ENCODE results near the gene CHST9. TPM values are rescaled to one million over a fixed set of nuclear protein-coding genes. Genes with fewer than 3 reads are reported as not detected.
"Not testable (repeated sequence)": the region's sequence is repeated elsewhere in the genome, so short reads cannot be mapped to it uniquely, and the experiment has no call there.

CHST9 gene
- total and polyA plus RNA-seq, 8 donors: 3.9 to 17.2 (median 7.8) TPM

GRCh38 chr18:27171993-27172392 lies 13.1 kb downstream of the CHST9 start:
- Histone ChIP-seq H3K27me3 (peaks cover 0 to 3% (median 0%) of the 10 kb centered on the region in 4 donors), H3K4me1 (no peaks in the 10 kb centered on the region), H3K27ac (no peak overlapping the region), H3K9me3 (no peaks in the 10 kb centered on the region), H3K4me3 (no peak overlapping the region), H3K36me3 (no peaks in the 10 kb centered on the region)
- ATAC-seq (no peak), DNase-seq (no peak), FAIRE-seq (no peak)
- intact Hi-C loops (cut with DNase I): no loop called here
- WGBS, 2 donors: 7 to 8% methylated on average over 1 of the region's 1 CpG
- TF ChIP-seq, protein P1, sequence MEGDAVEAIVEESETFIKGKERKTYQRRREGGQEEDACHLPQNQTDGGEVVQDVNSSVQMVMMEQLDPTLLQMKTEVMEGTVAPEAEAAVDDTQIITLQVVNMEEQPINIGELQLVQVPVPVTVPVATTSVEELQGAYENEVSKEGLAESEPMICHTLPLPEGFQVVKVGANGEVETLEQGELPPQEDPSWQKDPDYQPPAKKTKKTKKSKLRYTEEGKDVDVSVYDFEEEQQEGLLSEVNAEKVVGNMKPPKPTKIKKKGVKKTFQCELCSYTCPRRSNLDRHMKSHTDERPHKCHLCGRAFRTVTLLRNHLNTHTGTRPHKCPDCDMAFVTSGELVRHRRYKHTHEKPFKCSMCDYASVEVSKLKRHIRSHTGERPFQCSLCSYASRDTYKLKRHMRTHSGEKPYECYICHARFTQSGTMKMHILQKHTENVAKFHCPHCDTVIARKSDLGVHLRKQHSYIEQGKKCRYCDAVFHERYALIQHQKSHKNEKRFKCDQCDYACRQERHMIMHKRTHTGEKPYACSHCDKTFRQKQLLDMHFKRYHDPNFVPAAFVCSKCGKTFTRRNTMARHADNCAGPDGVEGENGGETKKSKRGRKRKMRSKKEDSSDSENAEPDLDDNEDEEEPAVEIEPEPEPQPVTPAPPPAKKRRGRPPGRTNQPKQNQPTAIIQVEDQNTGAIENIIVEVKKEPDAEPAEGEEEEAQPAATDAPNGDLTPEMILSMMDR (IDR thresholded peaks at IDR 0.05): no peak

DNA sequence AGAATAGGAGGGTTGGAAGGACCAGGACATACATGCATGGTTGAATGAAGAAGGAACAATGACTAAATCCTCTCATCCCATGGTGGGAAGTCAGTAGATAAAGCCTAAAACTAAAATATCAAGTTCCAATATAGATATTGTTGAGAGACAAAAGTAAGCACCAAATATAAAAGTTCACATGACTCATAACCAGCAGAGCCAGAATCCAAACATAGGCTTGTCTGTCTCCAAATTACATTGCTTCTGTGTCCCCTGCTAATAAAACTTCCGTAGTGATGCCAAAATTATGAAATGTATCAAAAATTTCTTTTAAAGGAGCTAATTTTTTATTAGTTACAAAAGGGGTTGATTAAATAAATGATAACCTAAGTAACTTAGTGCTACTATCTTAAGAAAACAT lies 19.7 kb downstream of the CHST9 start:
- FAIRE-seq (no peak), ATAC-seq (no peak), DNase-seq (no peak)
- no peaks in the 10 kb centered on the region for H3K27me3 ChIP-seq
- H3K36me3 ChIP-seq: no peaks in the 10 kb centered on the region
- intact Hi-C loops (cut with DNase I): no loop called here
- H3K9me3 ChIP-seq: no peaks in the 10 kb centered on the region
- H3K4me1 ChIP-seq: no peaks in the 10 kb centered on the region
- H3K27ac ChIP-seq: no peak overlapping the region
- TF ChIP-seq, protein P1 (IDR thresholded peaks at IDR 0.05): no peak
- H3K4me3 ChIP-seq: no peak overlapping the region
- 44 to 59% methylated on average over 1 of the region's 1 CpG for WGBS, 2 donors

- TF ChIP-seq, protein P1 (IDR thresholded peaks at IDR 0.05): no peak
- Histone ChIP-seq H3K9me3 (no peaks in the 10 kb centered on the region), H3K36me3 (no peaks in the 10 kb centered on the region), H3K4me1 (no peaks in the 10 kb centered on the region), H3K27ac (no peak overlapping the region), H3K4me3 (no peak overlapping the region), H3K27me3 (no peaks in the 10 kb centered on the region)
- ATAC-seq (no peak), FAIRE-seq (no peak), DNase-seq (no peak)
- 63 to 84% methylated on average over 3 of the region's 3 CpGs for WGBS, 2 donors
- intact Hi-C loops (cut with DNase I): no loop called here
Measured at GRCh38 chr18:27164905-27165304, 20.2 kb downstream of the CHST9 start.

- H3K4me1 ChIP-seq; H3K27me3 ChIP-seq; H3K4me3 ChIP-seq; H3K9me3 ChIP-seq; FAIRE-seq; intact Hi-C loops (cut with DNase I); H3K27ac ChIP-seq; ATAC-seq; H3K36me3 ChIP-seq; DNase-seq: not testable (repeated sequence)
- 79 to 95% methylated on average over 11 to 12 of the region's 12 CpGs for WGBS, 2 donors
Measured at GRCh38 chr18:27163197-27163716, 21.9 kb downstream of the CHST9 start.

DNA sequence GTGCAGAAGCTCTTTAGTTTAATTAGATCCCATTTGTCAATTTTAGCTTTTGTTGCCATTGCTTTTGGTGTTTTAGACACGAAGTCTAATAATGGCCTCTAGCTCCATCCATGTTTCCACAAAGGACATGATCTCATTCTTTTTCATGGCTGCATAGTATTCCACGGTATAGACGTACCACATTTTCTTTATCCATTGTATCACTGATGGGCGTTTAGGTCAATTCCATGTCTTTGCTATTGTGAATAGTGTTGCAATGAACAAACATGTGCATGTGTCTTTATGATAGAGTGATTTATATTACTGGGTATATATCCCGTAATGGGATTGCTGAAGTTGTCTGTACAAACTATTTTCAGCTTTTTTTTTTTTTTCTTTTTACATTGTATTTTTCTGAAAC lies 35.9 kb downstream of the CHST9 start:
- H3K36me3 ChIP-seq; H3K4me3 ChIP-seq; H3K27ac ChIP-seq; H3K9me3 ChIP-seq; ATAC-seq; H3K27me3 ChIP-seq; DNase-seq; intact Hi-C loops (cut with DNase I); FAIRE-seq; H3K4me1 ChIP-seq: not testable (repeated sequence)
- WGBS, 2 donors: 56 to 65% methylated on average over 5 of the region's 5 CpGs

- WGBS, 2 donors: 62 to 80% methylated on average over 3 of the region's 3 CpGs
- no peak for DNase-seq
Measured at GRCh38 chr18:27144672-27145071, 40.4 kb downstream of the CHST9 start.

More at GRCh38 chr18:27144672-27145071, 40.4 kb downstream of the CHST9 start:
- no peaks in the 10 kb centered on the region for H3K9me3 ChIP-seq
- peak in 1 of 4 donors; percentile 51 for ATAC-seq
- H3K27ac ChIP-seq: peak overlapping the region; percentile 22 to 66 (median 45)
- H3K4me1 ChIP-seq: peaks cover 7 to 21% (median 19%) of the 10 kb centered on the region in 3 donors
- intact Hi-C loops (cut with DNase I): no loop called here
- TF ChIP-seq, protein P1 (IDR thresholded peaks at IDR 0.05): no peak
- no peaks in the 10 kb centered on the region for H3K27me3 ChIP-seq
- no peak for FAIRE-seq
- no peaks in the 10 kb centered on the region for H3K36me3 ChIP-seq
- H3K4me3 ChIP-seq: no peak overlapping the region

Data from pancreas (tissue), 10 donors.